SH-SY5Y (cell line): ENCODE results near the gene FOXP1.

ENCODE experiments used
- GATA2 ChIP-seq: IDR thresholded peaks from 2 replicates; pipeline ENCODE4 v1.6.1; 2011; ENCODE audit warnings: mild to moderate bottlenecking, low read depth, low read length
- GATA3 ChIP-seq: IDR thresholded peaks from 2 replicates; pipeline ENCODE4 v1.6.1; 2011; ENCODE audit warnings: low read depth, mild to moderate bottlenecking, low read length, moderate library complexity

DNA sequence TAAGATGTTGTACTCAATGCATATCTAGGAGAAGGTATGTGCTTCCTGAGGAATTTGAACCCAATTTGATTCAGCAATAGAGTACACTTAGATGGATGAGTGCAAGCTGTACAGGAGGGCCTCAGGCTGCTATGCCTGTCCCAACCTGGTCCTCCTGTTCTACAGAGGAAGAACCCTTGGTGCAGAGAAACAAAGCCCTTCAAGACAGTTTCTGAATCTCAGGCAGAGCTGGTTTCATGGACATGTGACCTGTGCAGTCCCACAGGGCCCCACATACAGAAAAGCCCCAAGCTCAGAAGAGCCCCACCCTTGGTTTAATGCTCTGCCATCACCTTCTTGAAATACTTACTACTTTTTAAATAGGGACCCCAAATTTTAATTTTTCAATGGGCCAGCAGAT is 15.3 kb downstream of the FOXP1 start:
- no peak for TF ChIP-seq GATA2
- no peak for TF ChIP-seq GATA3
